ENCODE measurements around the gene LAMTOR1.

LAMTOR1 gene

DNA sequence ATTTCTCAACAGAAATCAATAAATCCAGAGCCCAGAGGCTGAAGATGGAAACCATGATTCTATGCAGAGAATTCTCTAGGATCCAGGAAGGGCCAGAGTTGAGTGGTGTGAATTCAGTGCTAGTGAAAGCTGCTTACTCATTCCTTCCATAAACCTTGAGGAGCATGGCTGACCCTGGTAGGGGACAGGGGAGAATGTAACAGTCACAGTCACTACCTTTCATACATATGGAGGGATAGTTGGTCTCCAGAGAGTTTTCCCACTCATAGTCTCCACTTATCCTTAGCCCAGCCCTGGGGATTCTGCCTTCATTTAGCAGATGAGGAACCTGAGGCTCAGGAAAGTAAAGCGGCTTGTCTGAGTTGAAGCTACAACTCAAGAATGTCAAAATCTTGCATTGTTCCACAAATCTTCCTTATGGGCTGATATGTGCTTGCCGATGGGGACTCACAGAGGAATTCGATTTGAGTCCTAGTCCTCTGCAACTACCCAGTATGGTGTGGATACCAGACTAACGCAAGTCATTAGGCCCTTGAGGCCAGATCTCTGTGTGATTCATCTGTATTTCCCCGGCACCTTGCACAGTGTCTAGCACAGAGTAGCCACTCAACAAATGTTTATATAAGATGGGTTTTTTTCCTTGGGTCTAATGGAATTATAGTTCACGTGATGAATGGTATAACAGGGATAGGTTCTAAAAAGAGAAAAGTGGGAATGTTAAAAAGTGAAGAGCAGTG is 13.1 kb upstream of the LAMTOR1 start:
- no peak for DNase-seq

DNA sequence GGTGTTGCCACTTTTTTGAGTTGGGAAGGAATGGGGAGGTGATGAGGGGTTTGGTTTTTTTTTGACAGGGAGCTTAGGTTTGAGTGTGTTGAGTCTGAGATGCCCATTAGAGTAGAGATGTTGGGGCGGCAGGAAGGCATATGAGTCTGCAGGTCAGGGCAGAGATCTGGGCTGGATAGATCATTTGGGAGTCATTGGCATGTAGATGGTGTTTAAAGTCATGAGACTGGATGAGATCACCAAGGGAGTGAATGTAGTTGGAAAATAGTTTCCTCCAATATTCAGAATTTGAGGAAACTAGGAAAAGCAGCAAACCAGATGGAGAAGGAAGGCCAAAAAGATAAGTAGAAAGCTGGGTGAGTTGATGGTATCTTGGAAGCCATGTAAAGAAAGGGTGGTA is 11.5 kb upstream of the LAMTOR1 start:
- DNase-seq: no peak

DNA sequence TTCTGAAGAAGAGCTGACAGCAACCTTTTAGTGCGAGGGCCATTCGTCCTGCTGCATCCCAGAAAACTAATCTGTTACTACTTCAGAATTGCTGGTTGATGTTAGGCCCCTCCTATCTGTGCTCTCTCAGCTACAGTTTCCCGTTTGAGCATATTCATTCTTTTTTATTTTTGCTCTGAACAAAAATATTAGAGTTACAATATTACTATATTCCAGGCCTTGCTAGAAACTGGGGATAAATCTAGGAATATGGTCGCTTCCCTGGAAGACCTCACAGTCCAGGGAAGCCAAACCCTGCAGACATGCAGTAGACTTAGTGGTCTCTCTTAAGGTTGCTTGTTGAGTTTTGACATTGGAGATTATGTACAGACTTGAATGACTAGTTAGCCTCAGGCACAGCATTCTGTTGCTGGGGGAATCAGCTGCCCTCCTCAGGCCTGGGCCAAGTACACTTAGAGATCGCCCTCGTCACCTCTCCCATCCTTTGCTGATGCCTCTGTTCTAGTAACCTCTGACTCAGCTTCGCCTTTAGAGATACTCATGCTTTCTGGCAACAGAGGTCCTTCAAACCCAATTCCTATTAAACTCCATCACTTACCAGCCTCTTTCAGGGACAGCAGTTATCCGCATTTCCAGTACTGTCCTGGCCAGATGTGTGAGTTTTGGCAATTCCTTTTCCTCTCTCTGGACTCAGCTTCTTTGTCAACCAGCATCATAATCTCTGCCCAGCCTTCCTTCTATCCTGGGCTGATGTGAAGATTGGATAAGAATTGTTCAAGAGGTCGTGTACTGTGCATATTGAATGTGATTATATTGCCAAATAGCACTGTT is 10.1 kb upstream of the LAMTOR1 start:
- DNase-seq: no peak

DNA sequence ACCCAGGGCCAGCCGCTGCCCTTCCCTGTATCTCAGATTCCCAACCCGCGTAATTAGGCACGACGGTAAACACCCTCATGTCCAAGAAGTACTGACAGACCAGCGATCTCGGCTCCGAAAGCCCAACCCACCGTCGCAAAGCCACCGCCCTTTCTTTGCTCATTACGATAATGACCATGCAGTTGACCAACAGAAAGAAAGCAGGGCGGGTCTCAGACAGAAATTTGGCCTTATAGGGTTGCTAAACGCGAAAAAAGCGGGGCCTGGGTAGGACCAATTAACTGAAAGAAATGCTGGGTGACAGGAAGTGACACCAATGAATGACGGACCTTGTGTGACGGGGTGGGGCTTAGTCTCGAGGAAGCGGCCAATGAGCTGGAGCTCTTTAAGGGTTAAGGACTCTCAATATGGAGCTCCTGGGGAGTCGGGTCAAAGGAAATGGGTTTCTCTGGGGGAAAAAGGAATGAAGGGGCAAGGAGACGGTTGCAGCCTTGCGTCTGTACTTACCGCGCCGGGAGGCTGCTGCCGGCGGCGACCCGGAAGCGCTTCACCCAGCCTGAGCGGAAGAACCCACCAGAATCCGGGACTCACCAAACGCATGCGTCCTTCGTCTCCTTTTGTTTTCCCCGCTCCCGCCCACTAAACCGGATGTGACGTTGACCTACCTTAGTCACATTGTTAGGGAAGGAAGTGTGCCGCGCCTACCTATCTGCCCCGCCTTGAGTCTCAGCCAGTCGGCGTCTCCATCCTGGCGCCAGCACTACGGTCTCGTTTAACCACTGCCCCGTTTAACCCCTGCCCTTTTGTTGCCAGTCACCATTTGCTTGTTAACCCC is 9.3 kb upstream of the LAMTOR1 start, which contains the start of gene ANAPC15:
TSS of gene ANAPC15 (minus strand) at position 553 of the 835 bp plus-strand sequence. CDS start 1,419 bp downstream, outside the sequence.
- DNase-seq: peak; percentile 96

DNA sequence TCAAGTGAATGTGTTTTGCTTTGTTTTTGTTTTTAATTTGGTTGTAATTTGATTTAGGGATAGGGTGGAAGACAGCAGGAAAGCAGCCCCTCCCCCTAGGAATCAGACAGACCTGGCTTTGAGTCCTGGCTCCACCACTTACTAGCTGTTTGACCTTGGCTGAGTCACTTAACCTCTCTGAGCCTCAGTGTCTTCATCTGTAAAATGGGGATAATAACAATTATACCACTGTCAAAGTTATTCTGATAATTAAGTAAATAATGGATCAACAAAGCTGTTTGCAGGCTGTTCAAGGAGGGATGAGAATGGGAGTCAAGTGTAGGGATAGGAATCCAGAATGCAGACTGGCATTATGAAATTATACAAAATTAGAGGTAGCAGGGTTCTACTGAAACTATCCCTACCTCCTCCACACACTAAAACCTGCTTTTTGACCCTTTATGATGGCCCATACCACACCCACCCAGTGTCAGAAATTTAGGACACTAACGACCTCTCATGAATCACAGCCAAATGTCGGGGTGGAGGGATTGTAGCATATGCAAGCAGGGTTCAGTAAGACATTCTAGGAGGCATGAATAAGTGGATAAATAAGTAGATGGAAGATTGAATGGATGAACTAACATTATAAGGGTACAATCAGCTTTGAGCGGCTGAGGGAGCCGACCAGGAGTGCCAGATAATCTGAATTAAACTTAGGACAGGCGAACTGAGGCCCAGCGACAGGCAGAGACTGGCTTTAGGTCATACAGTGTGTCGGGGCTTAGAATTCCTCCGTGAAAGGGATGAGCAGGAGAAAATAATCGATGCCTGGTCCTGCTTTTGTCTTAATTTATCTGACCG is 8.4 kb upstream of the LAMTOR1 start:
- DNase-seq: no peak

DNA sequence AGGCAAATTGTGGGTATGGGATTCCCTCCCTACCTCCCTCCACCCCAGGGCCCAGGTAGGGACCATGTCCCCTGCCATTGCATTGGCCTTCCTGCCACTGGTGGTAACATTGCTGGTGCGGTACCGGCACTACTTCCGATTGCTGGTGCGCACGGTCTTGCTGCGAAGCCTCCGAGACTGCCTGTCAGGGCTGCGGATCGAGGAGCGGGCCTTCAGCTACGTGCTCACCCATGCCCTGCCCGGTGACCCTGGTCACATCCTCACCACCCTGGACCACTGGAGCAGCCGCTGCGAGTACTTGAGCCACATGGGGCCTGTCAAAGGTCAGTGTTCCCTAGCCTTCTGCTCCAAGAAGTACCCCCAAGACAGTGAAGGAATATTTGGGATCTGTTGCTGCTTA is 2.8 kb upstream of the LAMTOR1 start, which contains the start of gene TOMT:
TSS of gene TOMT (plus strand) at position 37 of the 400 bp plus-strand sequence. CDS start at position 65, 28 bp downstream.
- DNase-seq: no peak

DNA sequence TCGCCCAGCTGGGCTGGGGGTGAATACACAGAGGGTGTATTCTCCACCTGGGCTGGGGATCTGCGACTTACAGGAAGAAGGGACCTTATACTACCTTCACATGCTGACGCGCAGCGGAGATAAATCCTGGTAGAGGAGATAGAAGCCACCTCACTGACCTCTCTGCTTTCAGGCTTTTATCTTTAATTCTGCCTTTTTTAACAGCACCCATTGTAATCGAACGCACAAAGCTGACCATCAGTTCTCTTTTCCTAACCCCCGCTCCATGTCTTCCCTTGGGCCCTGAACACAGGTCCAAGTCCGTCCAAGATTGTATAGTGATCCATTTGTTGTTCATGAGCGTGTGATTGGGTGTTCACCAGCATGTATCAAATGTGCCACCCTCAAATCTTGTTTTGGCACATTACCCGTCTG is 664 bp upstream of the LAMTOR1 start:
- no peak for DNase-seq

DNA sequence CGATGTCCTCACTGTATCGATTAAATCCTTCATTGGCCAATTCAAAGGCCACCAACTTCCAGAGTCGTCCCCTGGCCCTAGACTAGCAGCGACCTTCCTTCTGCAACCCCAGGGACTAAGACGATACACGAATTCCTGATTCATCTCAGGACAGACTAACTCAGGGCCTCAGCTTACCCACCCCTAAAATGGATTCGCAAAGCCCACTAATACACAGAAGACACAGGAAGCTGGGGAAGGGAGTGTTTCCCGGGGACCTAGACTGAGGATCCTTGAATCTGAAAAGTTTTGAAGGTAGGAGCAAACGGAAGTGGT is 509 bp downstream of the LAMTOR1 start:
- DNase-seq: no peak

DNA sequence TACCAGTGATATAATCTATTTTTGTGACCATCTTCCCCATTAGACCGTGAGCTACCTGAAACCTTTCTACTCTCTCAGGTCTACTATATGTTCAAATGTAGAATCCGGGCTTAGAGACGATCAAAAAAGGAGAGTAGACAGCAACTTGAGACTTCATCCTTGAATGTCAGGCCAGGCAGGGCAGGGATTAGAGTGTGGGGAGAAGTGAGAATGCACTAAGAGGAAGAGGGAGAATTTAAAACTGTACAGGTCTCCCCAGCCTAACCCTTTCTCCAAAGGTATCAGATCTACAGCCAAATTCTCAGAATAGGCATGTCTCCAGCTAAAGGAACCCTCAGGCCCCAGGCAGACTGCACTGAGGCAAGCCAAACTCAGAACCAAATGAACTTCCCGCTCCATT is 935 bp downstream of the LAMTOR1 start:
- no peak for DNase-seq

DNA sequence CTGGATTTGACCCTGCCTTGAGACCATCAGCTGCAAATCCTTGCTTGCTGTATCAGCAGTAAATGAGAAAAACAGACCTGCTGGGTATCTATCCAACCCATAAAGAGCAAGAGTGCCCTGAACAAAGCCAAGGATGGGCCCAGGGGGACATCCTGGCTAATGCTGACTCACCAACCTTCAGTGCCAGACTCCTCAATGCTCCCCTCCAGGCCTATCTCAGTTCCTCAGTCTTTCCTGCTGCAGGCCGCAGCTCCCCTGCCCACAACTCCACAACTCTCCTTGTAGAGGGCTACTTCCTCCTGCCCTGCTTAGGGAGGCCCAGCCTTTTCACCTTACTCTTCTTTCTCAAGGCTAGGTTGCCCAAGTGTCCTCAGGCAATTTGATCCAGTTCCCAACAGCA is 2.6 kb downstream of the LAMTOR1 start:
- DNase-seq: no peak

DNA sequence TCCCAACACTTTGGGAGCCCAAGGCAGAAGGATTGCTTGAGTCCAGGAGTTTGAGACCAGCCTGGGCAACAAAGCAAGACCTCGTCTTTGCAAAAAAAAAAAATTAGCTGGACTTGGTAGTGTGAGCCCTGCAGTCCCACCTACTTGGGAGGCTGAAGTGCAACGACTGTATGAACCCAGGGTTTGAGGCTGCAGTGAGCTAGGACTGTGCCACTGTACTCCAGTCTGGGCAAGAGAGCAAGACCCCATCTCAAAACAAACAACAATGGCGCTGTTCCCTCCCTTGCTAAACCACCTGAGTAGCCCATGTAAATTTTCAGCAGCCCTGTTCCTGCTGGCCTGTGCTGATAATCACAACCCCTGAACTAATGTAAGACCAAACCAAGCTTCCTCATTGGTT is 3.1 kb downstream of the LAMTOR1 start:
- DNase-seq: no peak

DNA sequence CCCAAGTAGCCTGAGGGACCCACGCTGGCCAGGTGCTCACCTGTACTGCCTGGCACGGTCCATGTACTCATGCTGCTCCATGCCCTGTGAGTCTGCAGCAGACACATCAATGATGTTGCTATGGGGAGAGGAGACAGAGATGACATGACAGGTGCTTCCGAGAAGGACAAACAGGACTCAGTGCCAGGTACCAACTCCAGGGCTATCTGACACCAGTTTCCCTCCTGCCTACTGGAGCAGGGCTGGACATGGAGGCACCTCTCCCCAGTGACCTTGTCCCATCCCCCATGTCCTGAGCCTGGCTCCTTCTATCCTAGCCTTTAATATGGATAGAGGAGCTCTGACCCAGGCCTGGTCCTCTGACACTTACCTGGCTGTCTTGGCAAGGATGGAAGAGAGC is 4.4 kb downstream of the LAMTOR1 start:
- no peak for DNase-seq

DNA sequence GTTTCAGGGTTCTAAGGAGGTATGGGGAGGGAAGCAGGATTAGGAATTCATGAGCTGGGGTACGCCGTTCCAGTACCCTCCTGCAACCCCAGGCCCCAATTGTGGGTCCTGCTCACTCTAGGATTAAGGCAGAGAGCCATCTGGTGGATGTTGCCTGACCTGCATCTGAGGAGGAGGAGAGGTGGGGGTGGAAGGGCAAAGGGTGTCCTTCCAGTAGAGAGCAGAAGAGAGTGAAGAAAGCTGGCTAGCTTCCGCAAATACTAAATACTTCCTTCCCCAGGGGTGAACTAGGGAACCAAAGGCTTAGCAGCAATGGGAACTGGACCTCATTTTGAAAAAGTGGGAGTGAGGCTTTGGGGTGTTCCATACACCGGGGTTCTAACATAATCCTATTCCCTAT is 11.8 kb downstream of the LAMTOR1 start:
- DNase-seq: no peak

DNA sequence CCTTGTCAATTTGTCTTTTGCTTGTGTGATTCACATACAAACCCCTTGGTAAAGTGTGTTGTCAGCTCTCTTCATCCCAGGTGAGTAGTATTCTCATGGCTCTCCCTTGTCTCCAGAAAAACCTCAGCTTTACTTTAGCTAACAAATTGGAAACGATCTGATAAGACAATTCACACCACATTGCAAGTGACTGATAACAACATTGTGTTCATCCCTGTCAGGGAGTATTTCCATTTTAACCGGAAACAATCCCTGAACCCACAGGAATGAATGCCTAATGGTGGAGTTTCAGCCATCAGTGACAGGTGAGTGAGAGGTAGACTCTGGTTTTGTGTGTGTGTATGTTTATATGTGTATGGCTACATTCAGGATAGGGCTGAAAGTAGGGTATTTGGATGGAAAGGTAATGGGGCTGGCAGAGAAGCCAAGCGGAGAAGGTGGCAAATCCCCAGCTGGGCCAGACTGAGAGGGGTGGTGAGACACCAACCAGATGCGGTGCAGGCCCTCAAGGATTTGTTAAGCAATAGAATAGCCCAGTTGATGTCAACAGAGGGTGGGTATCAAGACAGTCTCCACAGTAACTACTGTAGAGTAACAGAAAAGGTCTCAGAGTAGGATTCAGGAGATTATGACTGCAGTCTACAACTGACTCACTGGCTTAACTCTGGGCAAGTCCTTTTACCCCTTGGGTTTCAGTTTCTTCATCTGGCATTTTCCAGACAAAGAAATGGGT is 14.9 kb downstream of the LAMTOR1 start:
- DNase-seq: no peak

DNA sequence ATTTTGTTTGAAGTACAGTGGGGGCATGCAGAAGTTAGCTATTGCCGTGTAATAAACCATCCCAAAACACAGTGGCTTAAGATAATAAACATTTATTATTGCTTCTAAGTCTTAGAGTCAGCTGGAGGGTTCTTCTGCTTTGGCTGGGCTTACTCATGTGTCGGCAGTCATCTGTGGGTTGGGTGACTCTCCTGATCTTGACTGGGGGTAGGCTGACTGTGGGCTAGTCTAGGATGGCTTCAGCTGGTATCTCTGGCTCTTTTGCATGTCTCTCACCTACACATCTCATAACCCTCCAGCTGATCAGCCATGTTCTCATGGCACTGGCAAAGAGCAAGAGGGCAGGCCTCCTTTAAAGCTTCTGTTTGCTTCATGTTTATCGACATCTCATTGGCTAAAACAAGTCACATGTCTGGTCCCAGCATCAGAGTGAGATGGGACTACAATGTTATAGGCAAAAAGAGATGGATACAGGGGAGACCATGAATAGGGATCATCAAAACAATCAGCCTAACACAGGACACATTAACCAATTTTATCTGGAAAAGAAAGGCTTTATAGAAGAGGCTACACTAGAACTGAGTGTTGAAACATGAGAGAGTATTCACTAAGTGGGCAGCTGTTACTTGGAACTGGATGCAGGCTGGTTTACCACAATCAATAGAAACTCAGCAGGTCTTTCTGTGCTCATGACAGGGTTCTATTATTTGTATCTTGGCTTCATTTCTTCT is 17.3 kb downstream of the LAMTOR1 start:
- no peak for DNase-seq

DNA sequence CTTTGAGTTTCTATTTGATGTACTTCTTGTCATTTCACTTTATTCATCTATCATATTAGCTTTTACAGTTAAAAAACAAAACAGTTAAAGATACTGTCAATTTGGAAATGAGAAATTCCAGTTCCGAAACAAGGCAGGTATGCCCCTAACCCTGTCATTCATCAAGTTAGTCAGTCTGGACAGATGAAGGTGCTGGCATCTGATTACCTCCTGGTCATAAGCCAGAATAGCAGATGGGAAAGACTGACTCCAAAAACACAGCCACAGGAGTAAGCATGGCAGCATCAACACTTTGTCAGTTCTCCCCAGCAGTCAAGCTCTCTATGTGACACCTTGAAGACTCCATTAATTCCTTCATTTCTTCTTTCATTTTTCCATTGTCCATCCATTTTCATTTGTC is 18.1 kb downstream of the LAMTOR1 start:
- DNase-seq: no peak

DNA sequence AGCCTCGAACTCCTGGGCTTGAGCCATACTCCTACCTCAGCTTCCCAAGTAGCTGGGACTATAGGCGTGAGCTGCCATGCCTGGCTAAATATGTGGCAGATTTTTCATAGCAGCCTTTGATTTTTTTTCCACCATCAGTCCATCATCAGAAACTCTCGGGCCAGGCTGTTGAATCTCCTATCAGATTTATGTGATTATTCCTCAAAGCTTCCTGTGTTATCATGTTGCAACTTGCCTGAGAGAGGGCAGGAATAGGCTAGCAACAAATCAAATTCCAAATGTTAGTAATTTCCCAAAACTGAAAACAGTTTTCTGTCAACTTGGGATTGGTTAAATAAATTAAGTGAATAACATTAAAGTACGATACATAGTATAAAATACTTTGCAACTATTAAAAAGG is 19.0 kb downstream of the LAMTOR1 start:
- DNase-seq: no peak

DNA sequence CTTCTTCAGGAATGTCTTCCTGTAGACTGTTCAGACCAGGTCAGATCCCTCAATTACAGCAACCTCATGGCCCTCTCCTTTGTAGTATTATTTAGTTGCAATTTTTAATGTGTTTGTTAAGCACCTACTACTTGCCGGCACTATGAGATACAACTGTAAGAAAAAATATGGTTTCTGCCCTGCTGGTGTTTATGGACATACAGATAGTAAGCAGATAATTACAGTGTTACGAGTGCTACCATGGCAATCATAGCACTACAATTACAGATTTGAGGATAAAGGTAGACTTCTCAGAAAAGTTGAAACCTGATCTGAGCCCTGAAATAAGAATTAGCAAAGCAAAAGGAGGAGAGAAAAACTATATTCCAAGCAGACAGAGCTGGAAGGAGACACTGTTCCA is 19.7 kb downstream of the LAMTOR1 start:
- DNase-seq: no peak

DNA sequence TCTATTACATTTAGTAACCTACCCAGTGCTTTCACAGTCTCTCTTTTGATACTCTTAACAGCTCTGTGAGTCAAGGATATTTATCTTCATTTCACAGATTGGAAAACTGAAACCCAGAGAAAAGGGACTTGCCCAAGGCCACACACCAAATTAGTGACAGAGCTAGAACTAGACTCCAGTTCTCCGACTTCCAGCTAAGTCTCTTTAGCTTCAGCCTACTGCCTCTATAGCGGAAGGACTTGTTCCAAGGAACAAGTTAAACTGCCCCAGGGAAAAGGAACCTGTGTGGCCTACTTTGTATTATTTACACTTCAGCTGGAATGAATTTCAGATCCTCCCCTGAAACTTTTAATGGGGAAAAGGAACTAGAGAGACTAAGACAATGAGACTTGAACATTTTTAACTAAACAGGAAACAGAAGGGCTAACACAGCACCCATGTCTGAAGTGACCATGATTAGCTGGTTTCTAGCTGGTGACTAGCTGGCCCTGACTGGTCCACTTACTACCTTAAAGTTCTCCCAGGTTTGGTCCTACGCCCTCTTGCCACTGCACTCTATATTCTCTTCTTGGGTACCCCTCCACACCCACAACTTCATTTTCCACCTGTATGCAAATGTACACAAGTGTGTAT is 21.2 kb downstream of the LAMTOR1 start:
- DNase-seq: no peak

DNA sequence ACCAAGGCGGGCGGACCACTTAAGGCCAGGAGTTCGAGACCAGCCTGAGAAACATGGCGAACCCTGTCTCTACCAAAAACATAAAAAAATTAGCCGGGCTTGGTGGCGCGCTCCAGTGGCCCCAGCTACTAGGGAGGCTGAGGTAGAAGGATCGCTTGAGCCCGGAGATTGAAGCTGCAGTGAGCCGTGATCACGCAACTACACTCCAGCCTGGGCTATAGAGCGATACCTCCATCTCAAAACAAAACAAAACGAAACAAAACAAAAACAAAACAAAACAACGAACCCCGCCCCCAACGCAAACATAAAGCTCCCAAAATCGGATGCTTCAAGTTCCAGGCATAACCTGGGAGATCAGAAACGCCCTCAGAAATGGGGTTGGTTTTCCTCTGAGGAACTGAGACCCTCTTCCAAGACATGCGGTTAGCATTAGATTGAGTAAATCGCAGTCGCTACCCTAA is 21.9 kb downstream of the LAMTOR1 start:
- DNase-seq: no peak

Data from NK-92 treated with Interleukin-12 subunit alpha and Interleukin-12 subunit beta, amount 100 ng/mL, for 24 hours (cell line).